ENCODE data around the gene HOXA6. TPM values are rescaled to one million over a fixed set of nuclear protein-coding genes. Genes with fewer than 3 reads are reported as not detected.

HOXA6 gene
- total RNA-seq, 1 experiment from 2014 or later: 12.7 TPM

GRCh38 chr7:27170426-27171324, 23.1 kb upstream of the HOXA6 start:
- Histone ChIP-seq H3K9me3 (ENCODE audit: control insufficient read depth in 1 of 2, insufficient read depth in 1 of 2, low read depth in 1 of 2, low read length in 2 of 2) (no peaks in the 10 kb centered on the region), H3K9me2 (ENCODE audit: insufficient read depth) (no peaks in the 10 kb centered on the region), H3K36me3 (ENCODE audit: control insufficient read depth in 1 of 2, insufficient read depth in 2 of 2, low read length in 2 of 2) (no peaks in the 10 kb centered on the region), H3K4me2 (ENCODE audit: low read length) (peak overlapping the region; percentile 97), H3K27ac (ENCODE audit: low read depth, low read length) (peak overlapping the region; percentile 91), H4K20me1 (ENCODE audit: insufficient read depth) (no peaks in the 10 kb centered on the region), H3K27me3 (ENCODE audit: insufficient read depth, low read length) (no peaks in the 10 kb centered on the region), H2AFZ (ENCODE audit: low read depth, low read length, poor library complexity, severe bottlenecking) (no peak overlapping the region), H3K79me2 (ENCODE audit: insufficient read depth, low read length) (peaks cover 92% of the 10 kb centered on the region), H3K4me3 (replicated peaks in 1 of 2; ENCODE audit: low read depth in 1 of 2, low read length in 2 of 2) (peak overlapping the region; percentile 77 to 84), H3K9ac (ENCODE audit: low read length) (peak overlapping the region; percentile 89), H3K4me1 (ENCODE audit: control insufficient read depth in 1 of 2, insufficient read depth in 2 of 2, low read length in 2 of 2) (peaks cover 34 to 80% of the 10 kb centered on the region in 2 experiments)
- CTCF ChIA-PET: interaction anchor here (0.8 to 6.6 kb wide), 3 partner anchors 9 to 891 kb away, joined by 3 to 32 read pairs (median 3); no protein-coding TSS in a partner anchor
- POLR2A ChIA-PET: interaction anchor here (1.3 to 2.2 kb wide), 4 partner anchors 10 to 20 kb away, joined by 3 to 7 read pairs (median 6); no protein-coding TSS in a partner anchor
- ATAC-seq: no peak
- RAD21 ChIA-PET (ENCODE audit: low non-redundant PET in 1 of 2, low total read pairs in 2 of 2, uncharacterized antibody in 2 of 2, unreplicated experiment in 2 of 2): interaction anchor here (0.6 to 1.9 kb wide), 2 partner anchors 9 to 10 kb away, joined by 3 to 4 read pairs; no protein-coding TSS in a partner anchor
- DNase-seq (ENCODE audit: low read depth, low spot score): no peak
- intact Hi-C loops (cut with micrococcal nuclease): no loop called here
- BruUV-seq (replicated peaks): TSS peak; percentile 27
- no peak for TF ChIP-seq ATF3 (IDR thresholded peaks at IDR 0.05)
- no peak for TF ChIP-seq ZBTB33 (IDR thresholded peaks at IDR 0.05; ENCODE audit: extremely low read depth, insufficient replicate concordance, low read length)

Measured in HCT116 (cell line).